Mesendoderm (in vitro differentiated cells): ENCODE results near the gene RASD1. TPM values are rescaled to one million over a fixed set of nuclear protein-coding genes. Genes with fewer than 3 reads are reported as not detected.

Experiments
- DNase-seq: peaks from one replicate; pipeline ENCODE4 v3.0.0; 2013
- H2AK5ac ChIP-seq: 2 replicates; pipeline ENCODE4 v1.6.1; 2013; ENCODE audit warnings: low read length, inconsistent platforms
- H2BK120ac ChIP-seq: 2 replicates; pipeline ENCODE4 v1.6.1; 2013; ENCODE audit warnings: low read depth, mild to moderate bottlenecking, low read length, moderate library complexity, mixed read lengths
- H2BK15ac ChIP-seq: replicated peaks from 2 replicates; pipeline ENCODE4 v1.6.1; 2013; ENCODE audit warnings: low read depth, mild to moderate bottlenecking, moderate library complexity
- H2BK5ac ChIP-seq: 2 replicates; pipeline ENCODE4 v1.6.1; 2013; ENCODE audit warnings: low read length, inconsistent platforms
- H3K18ac ChIP-seq: 2 replicates; pipeline ENCODE4 v1.6.1; 2013; ENCODE audit warnings: mild to moderate bottlenecking, low read length, mixed read lengths
- H3K23ac ChIP-seq: one replicate; pipeline ENCODE4 v1.6.1; 2013; ENCODE audit warnings: low read length
- H3K27ac ChIP-seq: 2 replicates; pipeline ENCODE4 v1.5.1; 2013; ENCODE audit warnings: low read depth, mild to moderate bottlenecking, inconsistent platforms, low read length, moderate library complexity
- H3K27me3 ChIP-seq: 2 replicates; pipeline ENCODE4 v1.6.1; 2013; ENCODE audit warnings: low read length, control low read depth, mild to moderate bottlenecking, inconsistent platforms; ENCODE audit not compliant: insufficient read depth, poor library complexity
- H3K36me3 ChIP-seq: 2 replicates; pipeline ENCODE4 v1.6.1; 2013; ENCODE audit warnings: low read length, inconsistent platforms; ENCODE audit not compliant: control insufficient read depth, insufficient read depth
- H3K4ac ChIP-seq: one replicate; pipeline ENCODE4 v1.6.1; 2013; ENCODE audit warnings: low read depth, mild to moderate bottlenecking, low read length, moderate library complexity
- H3K4me1 ChIP-seq: 2 replicates; pipeline ENCODE4 v1.6.1; 2013; ENCODE audit warnings: low read depth, low read length, inconsistent platforms; ENCODE audit not compliant: control insufficient read depth
- H3K4me2 ChIP-seq: 2 replicates; pipeline ENCODE4 v1.6.1; 2013; ENCODE audit warnings: low read length
- H3K4me3 ChIP-seq: 2 replicates; pipeline ENCODE4 v1.5.1; 2013; ENCODE audit warnings: mild to moderate bottlenecking, low read length
- H3K56ac ChIP-seq: one replicate; pipeline ENCODE4 v1.6.1; 2013; ENCODE audit warnings: low read length
- H3K79me1 ChIP-seq: 2 replicates; pipeline ENCODE4 v1.6.1; 2013; ENCODE audit warnings: low read length, inconsistent platforms
- H3K79me2 ChIP-seq: 2 replicates; pipeline ENCODE4 v1.6.1; 2013; ENCODE audit warnings: mild to moderate bottlenecking, low read length; ENCODE audit not compliant: control insufficient read depth, insufficient read depth
- H3K9ac ChIP-seq: 2 replicates; pipeline ENCODE4 v1.6.1; 2013; ENCODE audit warnings: low read length, inconsistent platforms
- H4K5ac ChIP-seq: one replicate; pipeline ENCODE4 v1.6.1; 2013; ENCODE audit warnings: low read length
- H4K8ac ChIP-seq: one replicate; pipeline ENCODE4 v1.6.1; 2013; ENCODE audit warnings: low read depth, mild to moderate bottlenecking, control low read depth, low read length, moderate library complexity
- WGBS: extraction: QIAGEN DNeasy Blood & Tissue Kit; methylation state at CpG from one replicate; pipeline ENCODE4 v1.1.7; 2013; ENCODE audit warnings: low lambda C conversion rate, missing lambda C conversion rate; ENCODE audit not compliant: insufficient coverage; ENCODE audit errors: extremely low coverage; 5-methylcytosine and 5-hydroxymethylcytosine counted together
- small RNA-seq: library from polyadenylated mRNA; stranded (forward); fragments of <200 nt; extraction: miRNeasy Mini kit (QIAGEN cat#:217004); gene quantifications from one replicate; pipeline ENCODE3, GENCODE V24; 2013; ENCODE audit not compliant: insufficient read depth

The RASD1 gene

GRCh38 chr17:17445925-17446665 is 50.1 kb downstream of the RASD1 start:
- Histone ChIP-seq H3K79me2 (no peaks in the 10 kb centered on the region), H3K4me1 (peaks cover 5% of the 10 kb centered on the region), H3K23ac (no peak overlapping the region), H3K18ac (no peak overlapping the region), H4K8ac (no peak overlapping the region), H2BK120ac (no peak overlapping the region), H4K5ac (no peak overlapping the region), H3K36me3 (no peaks in the 10 kb centered on the region), H2BK15ac (no peak overlapping the region), H3K27me3 (no peaks in the 10 kb centered on the region), H2BK5ac (no peak overlapping the region), H3K79me1 (no peaks in the 10 kb centered on the region), H3K4ac (no peak overlapping the region), H2AK5ac (no peak overlapping the region), H3K27ac (no peak overlapping the region), H3K56ac (no peak overlapping the region), H3K9ac (no peak overlapping the region), H3K4me2 (no peak overlapping the region), H3K4me3 (no peak overlapping the region)
- WGBS = no CpG with 5 or more reads among the region's 12 CpGs
- peak; percentile 77 for DNase-seq

DNA sequence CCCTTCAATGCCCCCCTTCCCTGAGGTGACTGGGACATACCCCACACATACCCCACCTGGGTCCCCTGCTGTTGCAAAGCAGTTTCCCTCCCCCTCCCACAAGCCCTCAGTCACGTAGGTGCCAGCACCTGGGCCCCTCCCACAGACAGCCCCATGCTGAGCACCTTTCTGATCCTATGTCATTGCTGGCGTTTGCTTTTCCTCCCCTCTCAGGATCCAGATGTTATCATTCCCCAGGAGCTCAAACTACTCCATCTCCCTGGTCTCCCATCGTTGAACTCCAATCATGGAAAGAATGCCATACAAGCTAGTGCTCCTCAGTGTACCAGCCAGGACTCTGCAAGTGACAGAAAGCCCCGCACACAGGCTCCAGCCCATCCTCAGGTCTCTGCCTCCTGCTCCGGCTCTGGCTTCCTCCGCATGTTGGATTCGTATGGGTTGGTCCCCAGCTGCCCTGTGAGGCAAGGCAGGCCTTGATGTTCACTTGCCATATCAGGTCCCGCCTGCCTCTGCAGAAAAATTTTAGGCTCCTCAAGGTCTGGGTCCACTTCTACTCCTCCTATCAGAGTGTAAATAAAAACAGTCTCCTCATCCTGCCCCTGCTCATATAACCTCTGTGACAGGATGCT is 50.8 kb downstream of the RASD1 start:
- peaks cover 5% of the 10 kb centered on the region for H3K4me1 ChIP-seq
- DNase-seq = peak; percentile 35
- H4K5ac ChIP-seq = no peak overlapping the region
- H3K9ac ChIP-seq = no peak overlapping the region
- no peak overlapping the region for H3K27ac ChIP-seq
- H3K4me3 ChIP-seq = no peak overlapping the region
- H3K4ac ChIP-seq = no peak overlapping the region
- H3K18ac ChIP-seq = no peak overlapping the region
- H4K8ac ChIP-seq = no peak overlapping the region
- H3K79me2 ChIP-seq = no peaks in the 10 kb centered on the region
- H3K4me2 ChIP-seq = no peak overlapping the region
- no peak overlapping the region for H3K56ac ChIP-seq
- H3K23ac ChIP-seq = no peak overlapping the region
- no peak overlapping the region for H2BK5ac ChIP-seq
- H3K79me1 ChIP-seq = no peaks in the 10 kb centered on the region
- no peak overlapping the region for H2BK15ac ChIP-seq
- no CpG with 5 or more reads among the region's 8 CpGs for WGBS
- H3K36me3 ChIP-seq = no peaks in the 10 kb centered on the region
- H3K27me3 ChIP-seq = no peaks in the 10 kb centered on the region
- H2BK120ac ChIP-seq = no peak overlapping the region
- no peak overlapping the region for H2AK5ac ChIP-seq

Small RNA genes within 50 kb of the gene (small RNA-seq; reads per million reads assigned to genes)
- not detected for gene RF00019
